Stimulated activated CD4-positive, alpha-beta T cell treated with anti-CD3 and anti-CD28 coated beads, Interleukin-15, amount 100 ng/mL, for 48 hours (primary cell): ENCODE data around the gene NR5A1.

Experiments
- DNase-seq, 2 donors: peaks; one replicate each; pipeline ENCODE4 v3.0.0-alpha.2; 2020; ENCODE audit warnings: low read depth in 2 of 2

NR5A1 gene

GRCh38 chr9:124480621-124480981, 26.6 kb downstream of the NR5A1 start:
- no peak for DNase-seq

GRCh38 chr9:124479947-124480620, 27.1 kb downstream of the NR5A1 start:
- DNase-seq: no peak

- no peak for DNase-seq
Measured at GRCh38 chr9:124479371-124479770, 27.8 kb downstream of the NR5A1 start.

DNA sequence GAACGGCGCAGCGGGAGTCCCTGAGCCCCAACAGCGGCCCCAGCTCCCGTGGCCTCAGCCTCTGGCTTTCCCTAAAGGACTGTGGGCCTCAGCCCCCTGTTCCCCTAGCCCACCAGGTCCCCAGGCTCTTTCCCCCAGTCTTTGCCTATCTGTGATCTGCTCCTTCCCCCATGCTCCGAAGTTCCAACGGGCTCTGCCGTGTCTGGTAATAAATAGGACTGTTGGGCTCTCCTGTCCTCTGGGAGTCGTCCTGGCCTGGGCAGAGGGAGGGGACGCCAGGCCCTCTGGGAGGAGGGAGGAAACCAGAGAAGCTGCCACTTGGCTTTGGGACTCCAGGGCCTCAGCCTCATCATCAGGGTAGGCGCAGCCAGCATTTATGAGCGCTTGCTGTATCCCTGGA, 28.8 kb downstream of the NR5A1 start:
- DNase-seq: no peak

DNA sequence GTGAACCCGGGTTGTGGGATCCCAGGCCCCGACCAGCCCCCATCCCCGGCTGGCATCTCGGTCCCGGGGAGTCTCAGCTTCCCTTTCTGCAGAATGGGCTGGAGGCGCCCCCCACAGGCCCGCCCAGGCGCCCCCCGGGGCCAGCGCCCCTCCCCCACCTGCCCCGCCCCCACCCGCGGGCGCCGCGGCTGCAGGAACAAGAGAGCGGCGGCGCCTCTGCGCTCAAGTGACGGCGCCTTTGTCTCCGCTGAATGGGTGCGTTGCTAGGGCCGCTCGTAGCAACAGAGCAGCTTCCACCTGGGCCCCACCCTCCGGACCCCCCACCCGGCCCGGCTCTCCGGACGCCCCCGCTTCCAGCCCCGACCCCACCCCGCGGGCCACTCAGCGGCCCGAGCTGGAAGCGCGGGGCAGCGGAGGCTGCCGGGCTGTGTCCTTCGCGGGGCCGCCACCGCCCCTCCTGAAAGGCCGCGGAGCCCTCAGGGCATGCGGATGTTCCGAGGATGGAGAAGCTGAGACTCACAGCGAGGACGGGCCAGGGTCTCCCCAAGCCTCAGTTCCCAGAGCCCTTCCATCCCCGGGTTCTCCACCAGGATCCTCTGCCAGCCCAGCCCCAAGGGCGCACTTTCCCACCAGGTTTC, 29.4 kb downstream of the NR5A1 start:
- DNase-seq: no peak

GRCh38 chr9:124477211-124477647, 30.0 kb downstream of the NR5A1 start:
- DNase-seq: no peak

DNA sequence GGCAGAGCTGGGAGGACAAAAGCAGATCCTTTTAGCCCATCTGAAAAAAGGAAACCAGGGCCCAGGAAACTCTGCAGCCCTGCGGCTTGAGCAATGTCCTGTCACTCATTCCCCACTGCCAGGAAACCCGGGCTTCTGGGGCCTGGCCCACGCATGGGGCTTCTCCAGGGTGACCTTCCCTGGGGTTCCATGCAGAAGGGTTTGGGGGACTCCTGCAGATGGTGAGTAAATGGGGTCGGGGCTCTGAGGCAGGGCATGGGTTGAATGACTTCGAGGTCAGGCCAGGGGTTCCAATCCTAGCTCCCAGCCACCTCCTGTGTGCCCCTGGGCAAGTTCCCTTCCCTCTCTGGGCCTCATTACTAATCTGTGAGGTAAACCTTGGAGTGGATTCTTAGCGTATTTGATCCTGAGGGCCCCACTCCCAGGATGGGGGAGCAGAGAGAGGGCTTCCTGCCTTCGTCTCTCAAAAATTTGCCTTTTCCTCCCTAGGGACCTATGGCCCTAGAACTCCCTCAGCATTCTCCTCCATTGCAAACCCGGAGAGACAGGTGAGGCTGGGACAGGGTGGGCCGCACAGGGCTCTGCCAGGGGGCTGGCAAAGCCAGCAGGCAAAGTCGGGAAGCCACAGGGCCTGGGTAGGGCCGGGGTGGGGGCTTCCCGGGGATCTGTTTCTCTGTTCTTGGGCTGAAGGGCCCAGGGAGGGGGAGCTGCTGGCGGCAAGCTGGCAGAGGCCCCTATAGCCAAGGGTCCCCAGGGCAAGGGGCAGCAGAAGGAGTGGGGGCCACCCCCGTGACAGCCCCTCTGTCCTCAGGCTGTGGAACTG, 31.1 kb downstream of the NR5A1 start:
- DNase-seq: no peak

DNA sequence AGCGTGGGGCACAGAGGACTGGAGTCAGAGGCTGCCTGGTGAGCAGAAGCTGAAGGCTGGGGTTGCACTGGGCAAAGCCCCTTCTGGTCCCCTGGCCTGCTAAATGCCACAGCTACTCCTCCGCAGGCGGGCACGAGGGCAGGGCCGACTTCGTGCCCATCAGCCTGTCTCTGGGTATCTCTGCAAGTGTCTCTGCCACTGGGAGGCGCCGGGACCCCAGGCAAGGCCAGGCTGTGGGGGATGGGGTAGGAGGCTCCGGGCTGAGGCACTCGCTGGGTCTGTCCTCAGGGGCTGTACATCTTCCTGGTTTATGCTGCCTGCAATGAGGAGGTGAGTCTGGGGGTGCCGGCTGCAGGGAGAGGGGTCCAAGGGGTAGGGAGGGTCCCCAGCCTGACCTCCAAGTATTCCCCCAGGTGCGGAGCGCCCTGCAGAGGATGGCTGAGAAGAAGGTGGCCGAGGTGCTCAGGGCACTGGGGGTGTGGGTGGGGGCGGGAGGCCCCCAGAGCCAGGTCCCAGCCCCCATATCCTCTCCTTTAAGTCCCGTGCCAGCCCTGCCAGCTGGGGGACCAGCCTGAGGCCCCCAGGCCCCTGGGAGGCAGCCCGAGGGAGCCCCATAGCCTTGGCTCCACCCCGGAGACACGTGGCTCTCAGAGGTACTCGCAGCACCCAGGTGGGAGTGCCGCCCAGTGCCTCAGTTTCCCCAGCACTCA, 31.9 kb downstream of the NR5A1 start:
- no peak for DNase-seq

GRCh38 chr9:124474151-124474550, 33.0 kb downstream of the NR5A1 start:
- no peak for DNase-seq

DNA sequence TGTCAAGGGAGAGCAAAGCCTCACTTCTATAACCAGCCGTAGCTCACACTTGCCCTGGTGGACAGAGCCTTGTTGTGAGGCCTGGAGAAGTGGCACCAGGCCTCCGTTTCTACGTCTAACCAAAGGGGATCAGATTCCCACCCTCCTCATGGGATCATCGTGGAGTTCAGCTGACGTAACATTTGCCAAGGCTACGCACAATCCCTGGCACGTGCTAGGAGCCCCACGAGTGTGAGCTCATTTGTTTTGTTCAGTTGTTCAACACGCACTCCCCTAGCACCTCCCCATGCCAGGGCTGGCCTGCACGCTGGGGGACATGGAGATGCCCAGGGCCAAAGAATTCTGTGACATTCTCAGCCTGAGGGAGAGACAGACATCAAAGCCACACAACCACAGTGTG, 33.9 kb downstream of the NR5A1 start:
- DNase-seq: no peak

GRCh38 chr9:124472770-124473169, 34.4 kb downstream of the NR5A1 start:
- no peak for DNase-seq

- no peak for DNase-seq
Measured at GRCh38 chr9:124471761-124472160, 35.4 kb downstream of the NR5A1 start.

GRCh38 chr9:124470726-124471125, 36.5 kb downstream of the NR5A1 start:
- DNase-seq: no peak

DNA sequence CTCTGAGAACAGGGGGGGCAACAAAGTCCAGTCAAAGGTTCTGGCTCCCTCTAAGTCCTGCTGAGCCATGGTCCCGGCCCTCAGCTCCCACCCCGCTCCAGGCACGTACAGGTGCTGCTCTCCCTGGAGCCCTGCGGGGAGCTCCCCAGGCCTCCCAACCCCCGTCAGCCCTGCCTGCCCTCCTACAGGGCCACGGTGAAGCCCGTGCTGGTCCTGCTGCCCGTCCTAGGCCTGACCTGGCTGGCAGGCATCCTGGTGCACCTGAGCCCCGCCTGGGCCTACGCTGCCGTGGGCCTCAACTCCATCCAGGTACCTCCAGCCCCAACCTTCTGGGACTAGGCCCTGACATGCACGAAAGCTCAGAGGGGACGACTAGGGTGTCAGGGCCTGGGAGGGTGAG, 36.9 kb downstream of the NR5A1 start:
- DNase-seq: no peak

- DNase-seq: no peak
Measured at GRCh38 chr9:124469011-124469832, 38.0 kb downstream of the NR5A1 start.

DNA sequence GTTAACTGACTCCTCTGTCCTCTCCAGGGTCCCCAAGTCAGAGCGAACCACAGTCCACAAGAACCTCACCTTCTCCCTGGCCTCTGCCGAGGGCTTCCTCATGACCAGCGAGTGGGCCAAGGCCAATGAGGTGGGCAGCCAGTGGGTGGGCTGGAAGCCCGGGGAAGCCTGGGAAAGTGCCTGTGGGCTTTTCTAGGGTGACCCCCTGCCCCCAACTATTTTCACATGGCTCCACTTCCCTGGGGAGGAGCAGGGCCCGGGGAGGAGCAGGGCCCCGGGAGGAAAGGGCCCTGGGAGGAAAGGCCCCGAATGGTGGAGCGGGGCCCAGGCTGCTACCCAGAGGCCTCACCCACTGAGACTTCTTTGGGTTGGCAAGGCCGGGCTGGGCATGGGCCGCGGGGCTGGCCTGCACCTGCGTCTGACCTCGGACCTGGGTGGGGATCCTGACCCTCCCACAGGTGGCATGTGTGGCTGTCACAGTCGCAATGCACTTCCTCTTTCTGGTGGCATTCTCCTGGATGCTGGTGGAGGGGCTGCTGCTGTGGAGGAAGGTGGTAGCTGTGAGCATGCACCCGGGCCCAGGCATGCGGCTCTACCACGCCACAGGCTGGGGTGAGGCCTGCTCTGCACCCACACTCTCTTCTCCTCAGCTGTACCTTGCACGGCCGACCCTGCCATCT, 39.0 kb downstream of the NR5A1 start:
- no peak for DNase-seq

- no peak for DNase-seq
Measured at GRCh38 chr9:124467410-124468060, 39.7 kb downstream of the NR5A1 start.

DNA sequence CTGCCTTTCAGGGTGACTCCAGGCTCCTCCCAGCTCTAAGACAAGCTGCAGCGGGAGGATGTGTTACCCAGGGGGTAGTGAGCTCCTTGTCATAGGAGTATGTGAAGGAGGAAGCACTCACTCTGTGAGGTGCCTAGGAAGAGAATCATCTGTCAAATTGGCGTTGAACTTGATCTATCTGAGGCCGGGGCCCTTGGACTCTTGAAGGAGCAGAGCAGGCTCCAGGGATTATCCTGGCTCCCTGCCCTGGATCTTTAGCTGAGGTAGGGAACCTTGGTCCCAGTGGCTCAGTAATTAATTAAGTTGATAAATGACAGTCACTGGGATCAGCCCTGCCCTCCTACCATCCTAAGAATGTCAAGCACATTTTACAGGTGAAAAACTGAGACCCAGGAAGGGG, 41.5 kb downstream of the NR5A1 start:
- DNase-seq: no peak

GRCh38 chr9:124462739-124463138, 44.5 kb downstream of the NR5A1 start:
- no peak for DNase-seq

DNA sequence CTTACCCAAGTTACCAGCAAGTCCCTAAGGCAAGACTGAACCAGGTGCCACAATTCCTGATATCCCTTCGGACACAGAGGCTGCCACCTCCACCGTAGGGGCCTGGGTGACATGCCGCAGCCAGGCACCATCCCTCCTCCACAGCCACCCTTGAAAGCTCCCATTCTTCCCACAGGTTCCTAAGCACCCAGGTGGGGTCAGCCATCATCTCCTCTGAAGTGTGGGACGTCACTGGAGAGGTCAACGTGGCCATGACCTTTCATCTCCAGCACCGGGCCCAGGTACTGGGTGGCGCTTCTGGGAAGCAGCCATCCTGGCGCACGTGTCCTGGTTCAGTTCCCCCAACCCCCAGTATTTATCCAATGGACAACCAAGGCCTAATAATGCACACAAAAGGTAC, 48.8 kb downstream of the NR5A1 start:
- DNase-seq: no peak
